SH-SY5Y (cell line): ENCODE measurements around the gene AFF1.

Source experiments
- GATA2 ChIP-seq: IDR thresholded peaks from 2 replicates; pipeline ENCODE4 v1.6.1; 2011; ENCODE audit warnings: mild to moderate bottlenecking, low read depth, low read length
- GATA3 ChIP-seq: IDR thresholded peaks from 2 replicates; pipeline ENCODE4 v1.6.1; 2011; ENCODE audit warnings: low read depth, mild to moderate bottlenecking, low read length, moderate library complexity

DNA sequence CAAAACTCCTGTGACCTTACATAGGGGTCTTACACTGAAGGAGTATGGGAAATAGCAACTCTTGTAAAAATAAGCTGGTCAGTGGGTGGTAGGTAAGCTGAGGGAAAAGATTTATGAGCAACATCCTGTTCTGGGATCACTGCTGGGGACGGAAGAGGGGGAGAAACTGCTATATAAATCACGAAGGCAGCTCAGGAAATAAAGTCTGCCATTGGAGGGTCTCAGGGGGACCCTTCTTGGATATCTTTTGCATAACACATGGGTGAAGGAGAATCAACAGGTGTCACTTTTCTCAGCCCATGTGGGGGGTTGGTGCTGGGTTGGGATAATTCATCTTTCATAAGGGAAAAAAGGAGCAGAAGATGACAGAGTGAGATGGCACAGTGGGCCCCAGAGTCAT, 33.7 kb downstream of the AFF1 start:
- TF ChIP-seq GATA2 (no peak), GATA3 (no peak)
